Stimulated activated CD4-positive, alpha-beta T cell treated with anti-CD3 and anti-CD28 coated beads, Interleukin-12 subunit alpha, Interleukin-12 subunit beta, amount 100 ng/mL, for 4 hours (primary cell): ENCODE data around the gene SPRED3.

Source experiments
- DNase-seq: peaks from one replicate; pipeline ENCODE4 v3.0.0-alpha.2; 2020

The SPRED3 gene

GRCh38 chr19:38374332-38375097 is 14.0 kb upstream of the SPRED3 start, which contains the start of gene PSMD8:
Gene PSMD8, plus strand, starts transcription at chr19:38374571. Its CDS starts 31 bp downstream, at chr19:38374602.
- peak; percentile 97 for DNase-seq

GRCh38 chr19:38375098-38375493 is 13.4 kb upstream of the SPRED3 start:
- no peak for DNase-seq

- no peak for DNase-seq
Observed at GRCh38 chr19:38375748-38376147, 12.7 kb upstream of the SPRED3 start.

GRCh38 chr19:38376576-38376975 is 11.9 kb upstream of the SPRED3 start:
- DNase-seq, result no peak

- DNase-seq, result no peak
Observed at GRCh38 chr19:38377052-38377451, 11.4 kb upstream of the SPRED3 start.

- no peak for DNase-seq
Observed at GRCh38 chr19:38378866-38379265, 9.6 kb upstream of the SPRED3 start.

- no peak for DNase-seq
Observed at GRCh38 chr19:38381138-38381537, 7.4 kb upstream of the SPRED3 start.

GRCh38 chr19:38383184-38383583 is 5.3 kb upstream of the SPRED3 start:
- DNase-seq, result no peak

GRCh38 chr19:38383743-38384142 is 4.8 kb upstream of the SPRED3 start:
- DNase-seq, result no peak

- no peak for DNase-seq
Observed at GRCh38 chr19:38384209-38385027, 4.1 kb upstream of the SPRED3 start.

- no peak for DNase-seq
Observed at GRCh38 chr19:38385057-38385803, 3.3 kb upstream of the SPRED3 start.

GRCh38 chr19:38385804-38386257 is 2.7 kb upstream of the SPRED3 start:
- no peak for DNase-seq

- DNase-seq, result no peak
Observed at GRCh38 chr19:38386300-38386970, 2.1 kb upstream of the SPRED3 start.

GRCh38 chr19:38386971-38387549 is 1.4 kb upstream of the SPRED3 start:
- no peak for DNase-seq

- DNase-seq, result peak; percentile 75
Observed at GRCh38 chr19:38387550-38388348, 748 bp upstream of the SPRED3 start, which contains the start of gene GGN. Gene GGN, minus strand, starts transcription at chr19:38388034. Its CDS starts 773 bp downstream, at chr19:38387261.

- DNase-seq, result no peak
Observed at GRCh38 chr19:38389101-38389925, 816 bp downstream of the SPRED3 start.

- DNase-seq, result no peak
Observed at GRCh38 chr19:38389957-38390924, 1.7 kb downstream of the SPRED3 start.

- no peak for DNase-seq
Observed at GRCh38 chr19:38391911-38392464, 3.5 kb downstream of the SPRED3 start.
